PFSK-1 (cell line): ENCODE results near the gene ACSL3.
A peak's percentile ranks its signal among the peaks of the same experiment; 100 is the strongest.

ENCODE experiments used
- FOXP2 ChIP-seq: optimal IDR thresholded peaks from 2 replicates; pipeline ENCODE3; 2011; ENCODE audit warnings: borderline replicate concordance, control low read depth, inconsistent platforms; ENCODE audit not compliant: insufficient read depth; ENCODE audit errors: extremely low read length, extremely low read depth
- POLR2AphosphoS5 ChIP-seq: IDR thresholded peaks from 2 replicates; pipeline ENCODE4 v1.6.1; 2012; ENCODE audit warnings: low read depth, mild to moderate bottlenecking, control low read depth, low read length, moderate library complexity
- SIN3A ChIP-seq: IDR thresholded peaks from 2 replicates; pipeline ENCODE4 v1.6.1; 2012; ENCODE audit warnings: mild to moderate bottlenecking, low read length, moderate library complexity, borderline replicate concordance; ENCODE audit not compliant: insufficient read depth
- TAF1 ChIP-seq: IDR thresholded peaks from 2 replicates; pipeline ENCODE4 v1.6.1; 2012; ENCODE audit warnings: low read length, control low read depth, borderline replicate concordance; ENCODE audit not compliant: insufficient read depth
- TF ChIP-seq, protein P1 (sequence below), 2 experiments: IDR thresholded peaks; 2 replicates each; pipeline versions ENCODE4 v1.6.1 to v1.8.0; 2011 to 2012; ENCODE audit warnings: low read depth in 2 of 2, low read length in 2 of 2, control low read depth in 1 of 2, inconsistent platforms in 1 of 2, mild to moderate bottlenecking in 1 of 2, moderate library complexity in 1 of 2; ENCODE audit not compliant: insufficient read depth in 1 of 2

The ACSL3 gene

DNA sequence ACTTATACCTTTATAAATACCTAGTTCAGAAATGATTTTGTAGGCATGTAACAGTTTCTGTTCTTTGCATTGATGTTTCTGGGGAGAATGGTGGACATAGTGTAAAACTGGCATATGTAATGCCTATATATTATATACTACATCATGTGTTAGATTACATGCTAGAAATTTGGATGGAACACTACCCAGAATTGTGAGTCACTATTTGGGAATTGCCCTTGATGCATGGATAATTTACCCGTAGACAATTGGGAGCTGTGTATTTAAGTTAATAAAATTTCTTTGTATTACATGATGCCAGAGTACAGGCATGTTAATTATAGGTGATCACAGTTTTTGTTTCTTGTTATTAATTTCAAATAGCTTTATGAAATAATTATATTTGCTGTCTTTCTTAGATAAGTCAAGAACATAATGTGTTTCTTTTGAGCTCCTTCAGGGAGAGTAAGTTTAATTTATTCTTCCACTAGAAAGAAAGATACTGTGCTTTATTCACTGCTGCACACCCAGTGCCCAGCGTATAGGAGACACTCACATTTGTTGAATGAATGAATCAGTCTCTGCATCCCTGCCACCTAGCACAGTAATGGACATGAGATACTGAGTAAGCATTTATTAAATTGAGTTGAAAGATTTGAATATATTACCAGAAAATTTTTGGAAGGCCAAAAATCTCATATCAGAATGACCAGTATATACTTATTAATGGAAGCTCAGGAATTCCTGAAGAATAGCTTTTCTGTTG is 16.9 kb downstream of the ACSL3 start:
- TF ChIP-seq TAF1 (no peak), SIN3A (no peak), FOXP2 (no peak), POLR2AphosphoS5 (no peak)
- TF ChIP-seq, protein P1, sequence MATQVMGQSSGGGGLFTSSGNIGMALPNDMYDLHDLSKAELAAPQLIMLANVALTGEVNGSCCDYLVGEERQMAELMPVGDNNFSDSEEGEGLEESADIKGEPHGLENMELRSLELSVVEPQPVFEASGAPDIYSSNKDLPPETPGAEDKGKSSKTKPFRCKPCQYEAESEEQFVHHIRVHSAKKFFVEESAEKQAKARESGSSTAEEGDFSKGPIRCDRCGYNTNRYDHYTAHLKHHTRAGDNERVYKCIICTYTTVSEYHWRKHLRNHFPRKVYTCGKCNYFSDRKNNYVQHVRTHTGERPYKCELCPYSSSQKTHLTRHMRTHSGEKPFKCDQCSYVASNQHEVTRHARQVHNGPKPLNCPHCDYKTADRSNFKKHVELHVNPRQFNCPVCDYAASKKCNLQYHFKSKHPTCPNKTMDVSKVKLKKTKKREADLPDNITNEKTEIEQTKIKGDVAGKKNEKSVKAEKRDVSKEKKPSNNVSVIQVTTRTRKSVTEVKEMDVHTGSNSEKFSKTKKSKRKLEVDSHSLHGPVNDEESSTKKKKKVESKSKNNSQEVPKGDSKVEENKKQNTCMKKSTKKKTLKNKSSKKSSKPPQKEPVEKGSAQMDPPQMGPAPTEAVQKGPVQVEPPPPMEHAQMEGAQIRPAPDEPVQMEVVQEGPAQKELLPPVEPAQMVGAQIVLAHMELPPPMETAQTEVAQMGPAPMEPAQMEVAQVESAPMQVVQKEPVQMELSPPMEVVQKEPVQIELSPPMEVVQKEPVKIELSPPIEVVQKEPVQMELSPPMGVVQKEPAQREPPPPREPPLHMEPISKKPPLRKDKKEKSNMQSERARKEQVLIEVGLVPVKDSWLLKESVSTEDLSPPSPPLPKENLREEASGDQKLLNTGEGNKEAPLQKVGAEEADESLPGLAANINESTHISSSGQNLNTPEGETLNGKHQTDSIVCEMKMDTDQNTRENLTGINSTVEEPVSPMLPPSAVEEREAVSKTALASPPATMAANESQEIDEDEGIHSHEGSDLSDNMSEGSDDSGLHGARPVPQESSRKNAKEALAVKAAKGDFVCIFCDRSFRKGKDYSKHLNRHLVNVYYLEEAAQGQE (IDR thresholded peaks at IDR 0.05; ENCODE audit: insufficient read depth in 1 of 2, low read depth in 2 of 2, low read length in 2 of 2): no peak

- no peak for TF ChIP-seq TAF1
- TF ChIP-seq, protein P1 (IDR thresholded peaks at IDR 0.05; ENCODE audit: insufficient read depth in 1 of 2, low read depth in 2 of 2, low read length in 2 of 2): no peak
- TF ChIP-seq POLR2AphosphoS5: no peak
- TF ChIP-seq SIN3A: no peak
- TF ChIP-seq FOXP2: no peak
These were observed 17.6 kb downstream of the ACSL3 start for GRCh38 chr2:222878301-222878876.

DNA sequence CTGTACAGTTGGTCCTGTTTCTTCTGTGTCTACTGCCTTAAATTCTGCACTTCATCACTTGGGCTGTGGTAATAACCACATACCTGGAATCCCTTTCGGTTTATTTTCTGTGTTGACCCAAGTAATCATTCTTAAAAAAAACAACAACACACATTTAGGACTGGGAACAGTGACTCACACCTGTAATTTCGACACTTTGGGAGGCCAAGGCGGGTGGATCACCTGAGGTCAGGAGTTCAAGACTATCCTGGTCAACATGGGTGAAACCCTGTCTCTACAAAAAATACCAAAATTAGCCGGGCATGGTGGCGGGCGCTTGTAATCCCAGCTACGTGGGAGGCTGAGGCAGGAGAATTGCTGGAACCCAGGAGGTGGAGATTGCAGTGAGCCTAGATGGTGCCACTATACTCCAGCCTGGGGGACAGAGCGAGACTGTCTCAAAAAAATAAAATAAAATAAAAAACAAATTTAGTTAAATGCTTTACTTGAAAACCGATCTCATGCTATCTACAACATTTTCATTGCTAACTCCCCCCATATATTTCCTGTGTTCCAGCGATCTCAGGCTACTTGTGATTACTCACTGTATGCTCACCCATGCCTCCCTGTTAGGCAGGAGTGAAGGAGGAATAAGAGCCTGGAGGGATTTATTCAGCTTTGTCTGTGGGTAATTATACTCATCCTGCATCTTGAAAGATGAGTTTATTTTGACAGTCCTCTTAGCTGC is 18.2 kb downstream of the ACSL3 start:
- TF ChIP-seq FOXP2: no peak
- TF ChIP-seq SIN3A: 0 out of 2 replicates have a peak, but pooled peaks have one; percentile 20
- TF ChIP-seq, protein P1 (IDR thresholded peaks at IDR 0.05; ENCODE audit: insufficient read depth in 1 of 2, low read depth in 2 of 2, low read length in 2 of 2): no peak
- TF ChIP-seq TAF1: no peak
- TF ChIP-seq POLR2AphosphoS5: no peak

DNA sequence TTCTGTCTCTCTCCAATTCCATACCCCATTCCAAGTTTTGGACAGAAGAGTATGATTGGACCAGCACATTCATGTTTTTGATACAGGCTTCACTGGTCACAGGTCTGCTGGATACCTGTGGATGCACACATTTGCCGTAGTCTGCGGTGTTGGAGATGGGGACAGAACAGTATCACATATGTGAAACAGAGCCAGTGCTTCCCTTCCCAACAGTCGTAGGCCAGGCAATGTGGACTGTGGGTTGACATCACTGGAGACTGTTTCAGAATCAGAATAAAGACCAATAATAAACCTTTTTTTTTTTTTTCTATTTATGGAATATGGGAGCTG is 18.7 kb downstream of the ACSL3 start:
- TF ChIP-seq FOXP2: no peak
- TF ChIP-seq, protein P1 (IDR thresholded peaks at IDR 0.05; ENCODE audit: insufficient read depth in 1 of 2, low read depth in 2 of 2, low read length in 2 of 2): no peak
- no peak for TF ChIP-seq POLR2AphosphoS5
- TF ChIP-seq TAF1: no peak
- TF ChIP-seq SIN3A: no peak
